A549 (cell line): Measurements from ENCODE around the gene TRIM47. TPM values are rescaled to one million over a fixed set of nuclear protein-coding genes. Genes with fewer than 3 reads are reported as not detected.
A peak's percentile ranks its signal among the peaks of the same experiment; 100 is the strongest.
"Not testable (repeated sequence)": the region's sequence is repeated elsewhere in the genome, so short reads cannot be mapped to it uniquely, and the experiment has no call there.

ENCODE experiments used
- ATAC-seq, 2 experiments: fragments of 200-7000 bp in 1 of 2; fragments of >200 bp in 1 of 2; cut with Nextera tagmentation in 1 of 2; cut with Tn5 transposase in 1 of 2; 3 replicates each; pipeline versions ENCODE4 v1.8.0 to v1.9.1; 2018 to 2020; ENCODE audit warnings: mild to moderate bottlenecking in 1 of 2, moderate library complexity in 1 of 2
- CTCF ChIA-PET: fragments of 300-600 bp; sonication (Branson Sonifier 250); formaldehyde crosslinking; extraction: SDS; loops from one replicate; lab custom pipeline; 2021; ENCODE audit warnings: antibody characterized with exemption, inconsistent platforms; lab: Yijun Ruan, JAX
- POLR2A ChIA-PET: fragments of 350-600 bp; formaldehyde crosslinking; extraction: SDS; loops from one replicate; lab custom pipeline; 2021; ENCODE audit warnings: antibody characterized with exemption, inconsistent platforms; lab: Yijun Ruan, JAX
- DNase-seq, 2 experiments: peaks; one replicate each; pipeline versions ENCODE4 v3.0.0 to v3.0.0-alpha.2; 2011 to 2016; ENCODE audit warnings: low read depth in 1 of 2, low spot score in 1 of 2
- FAIRE-seq: peaks from 2 replicates; lab custom pipeline; 2011; peaks lifted over from hg19 to GRCh38; lab: Jason Lieb, UNC
- H3K27ac ChIP-seq, 2 experiments: fragments of >200 bp; sonication (Bioruptor Twin); formaldehyde crosslinking; 3 replicates each; pipeline ENCODE4 v1.5.1; 2016 to 2017
- H3K4me1 ChIP-seq: fragments of >200 bp; sonication (Bioruptor Twin); formaldehyde crosslinking; 3 replicates; pipeline ENCODE4 v1.6.1; 2016
- H3K4me2 ChIP-seq: fragments of >200 bp; sonication (Bioruptor Twin); formaldehyde crosslinking; 3 replicates; pipeline ENCODE4 v1.6.1; 2016
- H3K4me3 ChIP-seq: fragments of >200 bp; sonication (Bioruptor Twin); formaldehyde crosslinking; 3 replicates; pipeline ENCODE4 v1.5.1; 2016
- H3K9me3 ChIP-seq: fragments of >200 bp; sonication (Bioruptor Twin); formaldehyde crosslinking; 3 replicates; pipeline ENCODE4 v1.6.1; 2016
- EHF ChIP-seq: fragments of 250-450 bp; sonication (Bioruptor Pico); IDR thresholded peaks from 2 replicates; pipeline ENCODE4 v1.5.0; 2020; ENCODE audit warnings: mild to moderate bottlenecking
- FOSL2 ChIP-seq, 2 experiments: fragments of 450-650 bp in 1 of 2; fragments of >200 bp in 1 of 2; sonication (Bioruptor Twin) in 1 of 2; formaldehyde crosslinking; IDR thresholded peaks; 2 replicates each; pipeline versions ENCODE4 v1.5.0 to v1.6.1; 2016 to 2020; ENCODE audit warnings: mild to moderate bottlenecking in 1 of 2, moderate library complexity in 1 of 2
- GATA3 ChIP-seq: IDR thresholded peaks from 2 replicates; pipeline ENCODE4 v1.6.1; 2012; ENCODE audit warnings: borderline replicate concordance
- KDM5A ChIP-seq: fragments of 200-600 bp; sonication (generic); IDR thresholded peaks from 2 replicates; pipeline ENCODE4 v1.6.1; 2016; ENCODE audit warnings: antibody characterized with exemption, mild to moderate bottlenecking
- POLR2A ChIP-seq: IDR thresholded peaks from 2 replicates; pipeline ENCODE4 v1.6.1; 2012; ENCODE audit warnings: mild to moderate bottlenecking, low read length
- RAD21 ChIP-seq, 2 experiments: fragments of >200 bp in 1 of 2; sonication (Bioruptor Twin) in 1 of 2; formaldehyde crosslinking in 1 of 2; IDR thresholded peaks in 1 of 2; conservative IDR thresholded peaks in 1 of 2; 2 replicates in 1 of 2; 3 replicates in 1 of 2; pipeline ENCODE4 v1.6.1; 2012 to 2018; ENCODE audit warnings: inconsistent platforms in 1 of 2
- ZFP36 ChIP-seq: fragments of 450-650 bp; IDR thresholded peaks from 2 replicates; pipeline ENCODE4 v1.6.1; 2014; ENCODE audit warnings: borderline replicate concordance; ENCODE audit not compliant: partially characterized antibody
- WGBS: methylation state at CpG from one replicate; pipeline ENCODE4 v1.1.6; 2017; ENCODE audit errors: missing lambda C conversion rate; 5-methylcytosine and 5-hydroxymethylcytosine counted together
- polyA plus RNA-seq, 4 experiments: library from polyadenylated mRNA; depleted of rRNA in 3 of 4; stranded (reverse); fragments of >200 nt; fragmentation: RNase III in 1 of 4; extraction: RNeasy Plus Mini Kit Qiagen cat#74134 plus additional on column Dnase treatment in 1 of 4; gene quantifications; 2 replicates in 3 of 4; 3 replicates in 1 of 4; pipeline ENCODE4 v1.2.3, GENCODE V29; 2011 to 2017
- TF ChIP-seq, protein P1 (sequence below): fragments of 200-600 bp; sonication (generic); IDR thresholded peaks from 2 replicates; pipeline ENCODE4 v1.6.1; 2016; ENCODE audit warnings: antibody characterized with exemption, mild to moderate bottlenecking, moderate library complexity
- TF ChIP-seq, protein P2 (sequence below): IDR thresholded peaks from 2 replicates; pipeline ENCODE4 v1.6.1; 2012
- TF ChIP-seq, protein P3 (sequence below): fragments of 250-450 bp; sonication (Bioruptor Pico); IDR thresholded peaks from 2 replicates; pipeline ENCODE4 v1.5.0; 2020; ENCODE audit warnings: low read depth, mild to moderate bottlenecking, moderate library complexity
- TF ChIP-seq, protein P4 (sequence below): fragments of >200 bp; sonication (Bioruptor Twin); formaldehyde crosslinking; IDR thresholded peaks from 3 replicates; pipeline ENCODE4 v1.6.1; 2016

TRIM47 gene
- polyA plus RNA-seq, 2 of the 4 experiments (the other 2 are of a cell fraction): 19.6 to 46.6 TPM

DNA sequence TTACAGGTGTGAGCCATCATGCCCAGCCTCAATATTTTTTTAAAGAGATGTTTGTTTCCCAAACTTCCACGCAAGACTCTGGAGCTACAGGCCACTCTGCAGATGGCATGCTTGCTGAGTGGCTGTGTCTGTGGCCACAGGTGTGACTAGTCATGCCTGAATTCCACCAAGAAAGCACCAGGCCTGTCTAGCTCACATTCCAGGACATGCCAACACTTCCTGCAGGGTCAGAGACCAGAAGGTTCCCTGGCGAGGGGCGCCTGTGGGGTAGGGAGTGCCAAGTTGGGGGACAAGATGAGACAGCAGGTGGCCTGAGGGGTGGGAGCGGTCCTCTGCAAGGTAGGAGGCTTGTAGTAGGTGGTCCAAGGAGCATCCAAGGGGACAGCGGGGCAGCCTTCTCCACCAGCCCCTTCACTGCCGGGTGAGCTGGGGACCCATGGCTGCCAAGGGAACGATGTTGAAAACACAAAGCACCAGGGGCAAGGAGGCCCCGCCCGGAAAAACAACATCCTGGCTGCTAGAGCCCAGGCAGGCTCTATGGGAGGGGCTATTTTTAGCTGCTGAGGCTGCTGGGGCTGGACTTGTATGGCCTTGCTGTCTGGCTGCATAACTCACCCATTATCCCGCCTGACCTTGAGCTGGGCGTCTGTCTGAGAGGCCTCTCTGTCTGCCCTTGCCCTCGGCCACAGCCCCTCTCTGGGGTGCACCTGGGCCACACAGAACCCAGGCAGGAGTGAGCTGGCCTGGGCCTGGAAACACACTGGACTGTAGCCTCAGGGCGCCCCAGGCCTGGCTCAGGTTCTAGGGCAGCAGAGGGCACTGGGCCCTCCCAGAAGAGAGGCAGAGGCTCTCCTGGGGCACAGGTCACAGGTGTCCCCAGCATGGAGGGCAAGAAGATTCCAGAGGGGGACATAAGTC, 5.7 kb downstream of the TRIM47 start:
- ChIA-PET POLR2A (interaction anchor here (0.5 to 4.5 kb wide), 4 partner anchors 17 to 176 kb away, joined by 4 to 27 read pairs (median 8); partner anchors contain the start of gene WBP2), CTCF (interaction anchor here (0.6 to 22.8 kb wide), 11 partner anchors 15 to 273 kb away, joined by 3 to 513 read pairs (median 3); partner anchors contain the start of genes ITGB4, MRPL38, SMIM5 and TRIM65)
- peak overlapping the region; percentile 68 to 85 for H3K27ac ChIP-seq
- FAIRE-seq (no peak), ATAC-seq (peak; percentile 7 to 52; a peak in 4 of 6 replicates), DNase-seq (peak; percentile 82 to 87)
- peaks cover 56% of the 10 kb centered on the region for H3K4me1 ChIP-seq
- WGBS: 29% methylated on average over 13 of the region's 13 CpGs
- TF ChIP-seq, protein P1, sequence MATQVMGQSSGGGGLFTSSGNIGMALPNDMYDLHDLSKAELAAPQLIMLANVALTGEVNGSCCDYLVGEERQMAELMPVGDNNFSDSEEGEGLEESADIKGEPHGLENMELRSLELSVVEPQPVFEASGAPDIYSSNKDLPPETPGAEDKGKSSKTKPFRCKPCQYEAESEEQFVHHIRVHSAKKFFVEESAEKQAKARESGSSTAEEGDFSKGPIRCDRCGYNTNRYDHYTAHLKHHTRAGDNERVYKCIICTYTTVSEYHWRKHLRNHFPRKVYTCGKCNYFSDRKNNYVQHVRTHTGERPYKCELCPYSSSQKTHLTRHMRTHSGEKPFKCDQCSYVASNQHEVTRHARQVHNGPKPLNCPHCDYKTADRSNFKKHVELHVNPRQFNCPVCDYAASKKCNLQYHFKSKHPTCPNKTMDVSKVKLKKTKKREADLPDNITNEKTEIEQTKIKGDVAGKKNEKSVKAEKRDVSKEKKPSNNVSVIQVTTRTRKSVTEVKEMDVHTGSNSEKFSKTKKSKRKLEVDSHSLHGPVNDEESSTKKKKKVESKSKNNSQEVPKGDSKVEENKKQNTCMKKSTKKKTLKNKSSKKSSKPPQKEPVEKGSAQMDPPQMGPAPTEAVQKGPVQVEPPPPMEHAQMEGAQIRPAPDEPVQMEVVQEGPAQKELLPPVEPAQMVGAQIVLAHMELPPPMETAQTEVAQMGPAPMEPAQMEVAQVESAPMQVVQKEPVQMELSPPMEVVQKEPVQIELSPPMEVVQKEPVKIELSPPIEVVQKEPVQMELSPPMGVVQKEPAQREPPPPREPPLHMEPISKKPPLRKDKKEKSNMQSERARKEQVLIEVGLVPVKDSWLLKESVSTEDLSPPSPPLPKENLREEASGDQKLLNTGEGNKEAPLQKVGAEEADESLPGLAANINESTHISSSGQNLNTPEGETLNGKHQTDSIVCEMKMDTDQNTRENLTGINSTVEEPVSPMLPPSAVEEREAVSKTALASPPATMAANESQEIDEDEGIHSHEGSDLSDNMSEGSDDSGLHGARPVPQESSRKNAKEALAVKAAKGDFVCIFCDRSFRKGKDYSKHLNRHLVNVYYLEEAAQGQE: no peak
- TF ChIP-seq POLR2A (no peak), ZFP36 (no peak), RAD21 (conservative IDR thresholded peaks at IDR 0.05 in 1 of 2, IDR thresholded peaks at IDR 0.05 in 1 of 2) (no peak)
- TF ChIP-seq, protein P2, sequence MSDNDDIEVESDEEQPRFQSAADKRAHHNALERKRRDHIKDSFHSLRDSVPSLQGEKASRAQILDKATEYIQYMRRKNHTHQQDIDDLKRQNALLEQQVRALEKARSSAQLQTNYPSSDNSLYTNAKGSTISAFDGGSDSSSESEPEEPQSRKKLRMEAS: 0 out of 2 replicates have a peak, but pooled peaks have one; percentile 27
- H3K9me3 ChIP-seq: no peaks in the 10 kb centered on the region
- H3K4me2 ChIP-seq: peak overlapping the region; percentile 57
- H3K4me3 ChIP-seq: no peak overlapping the region

DNA sequence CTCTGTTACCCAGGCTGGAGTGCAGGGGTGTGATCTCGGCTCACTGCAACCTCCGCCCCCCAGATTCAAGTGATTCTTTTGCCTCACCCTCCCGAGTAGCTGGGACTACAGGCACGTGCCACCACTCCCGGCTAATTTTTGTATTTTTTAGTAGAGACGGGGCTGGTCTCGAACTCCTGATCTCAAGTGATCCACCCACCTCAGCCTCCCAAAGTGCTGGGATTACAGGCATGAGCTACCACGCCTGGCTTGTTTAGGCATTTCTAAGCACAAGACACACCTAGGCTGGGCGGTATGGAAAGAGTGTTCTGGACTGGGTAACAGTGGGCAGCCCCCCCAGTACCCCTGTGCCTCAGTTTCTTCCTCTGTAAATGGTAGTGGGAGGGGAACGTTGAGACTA, 8.2 kb downstream of the TRIM47 start:
- Histone ChIP-seq H3K4me2 (peak overlapping the region; percentile 56; the same call in 2 of the 3 replicates), H3K27ac (peak overlapping the region; percentile 66 to 84; a peak in 4 of 6 replicates), H3K4me1 (peaks cover 38% of the 10 kb centered on the region)
- not testable (repeated sequence) for H3K4me3 ChIP-seq, FAIRE-seq, H3K9me3 ChIP-seq, DNase-seq, ATAC-seq
- ChIA-PET POLR2A (interaction anchor here (1.6 kb wide), 1 partner anchor 90 kb away, joined by 7 read pairs; a partner anchor contains a TSS), CTCF (interaction anchor here (0.6 to 22.8 kb wide), 6 partner anchors 9 to 120 kb away, joined by 3 to 513 read pairs (median 21); partner anchors contain the start of genes MRPL38, TRIM47, TRIM65 and WBP2)
- 90% methylated on average over 10 of the region's 10 CpGs for WGBS

DNA sequence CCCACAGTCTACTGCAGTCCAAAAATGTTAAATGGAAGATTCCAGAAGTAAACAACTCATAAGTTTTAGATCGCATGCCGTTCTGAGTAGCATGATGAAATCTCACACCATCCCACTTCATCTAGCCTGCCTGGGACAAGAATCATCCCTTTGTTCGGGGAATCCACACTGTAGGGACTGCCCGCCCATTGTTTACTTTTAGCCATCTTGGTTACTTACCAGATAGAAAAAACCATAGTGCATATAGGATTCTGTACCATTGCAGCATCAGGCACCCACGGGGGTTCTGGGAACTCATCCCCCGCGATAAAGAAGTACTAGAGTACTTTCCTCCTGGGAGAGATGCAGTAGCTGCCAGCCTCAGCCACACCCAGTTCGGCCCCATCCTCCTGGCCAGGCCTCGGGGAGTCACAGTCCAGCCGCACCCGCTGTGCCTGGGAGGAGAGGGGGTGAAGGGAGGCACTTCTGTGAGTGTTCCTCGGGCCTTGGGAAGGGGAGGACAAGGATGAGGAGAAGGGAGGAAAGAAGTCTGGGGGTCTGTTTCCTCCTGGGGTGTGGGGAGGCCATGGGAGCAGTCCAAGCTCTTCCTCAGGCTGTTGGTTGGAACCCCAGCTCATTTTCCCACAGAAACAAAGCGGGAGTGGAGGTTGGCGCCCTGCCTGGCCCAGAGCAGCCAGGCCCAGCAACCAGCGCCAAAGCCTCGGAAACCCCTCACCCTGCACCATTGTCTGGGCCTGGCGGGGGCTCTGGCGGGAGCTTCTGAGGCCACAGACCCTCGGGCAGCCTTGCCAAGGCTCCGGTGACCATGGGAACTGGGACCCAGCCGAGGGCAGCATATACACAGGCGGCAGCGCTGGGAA, 8.9 kb downstream of the TRIM47 start:
- FAIRE-seq: no peak
- Histone ChIP-seq H3K4me2 (peak overlapping the region; percentile 56), H3K4me1 (peaks cover 31% of the 10 kb centered on the region), H3K9me3 (no peaks in the 10 kb centered on the region), H3K4me3 (no peak overlapping the region), H3K27ac (peak overlapping the region; percentile 66 to 84)
- ATAC-seq: peak in 1 of 2 experiments; percentile 21; a peak in 3 of 6 replicates
- TF ChIP-seq, protein P3, sequence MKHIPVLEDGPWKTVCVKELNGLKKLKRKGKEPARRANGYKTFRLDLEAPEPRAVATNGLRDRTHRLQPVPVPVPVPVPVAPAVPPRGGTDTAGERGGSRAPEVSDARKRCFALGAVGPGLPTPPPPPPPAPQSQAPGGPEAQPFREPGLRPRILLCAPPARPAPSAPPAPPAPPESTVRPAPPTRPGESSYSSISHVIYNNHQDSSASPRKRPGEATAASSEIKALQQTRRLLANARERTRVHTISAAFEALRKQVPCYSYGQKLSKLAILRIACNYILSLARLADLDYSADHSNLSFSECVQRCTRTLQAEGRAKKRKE (CRISPR knock-in tag): no peak
- TF ChIP-seq, protein P2: peak; percentile 39; the same call in 1 of the 2 replicates
- TF ChIP-seq EHF (CRISPR knock-in tag) (no peak), FOSL2 (IDR thresholded peaks at IDR 0.05) (no peak), FOSL2 (CRISPR knock-in tag; IDR thresholded peaks at IDR 0.05) (no peak), KDM5A (no peak), GATA3 (no peak)
- TF ChIP-seq, protein P4, sequence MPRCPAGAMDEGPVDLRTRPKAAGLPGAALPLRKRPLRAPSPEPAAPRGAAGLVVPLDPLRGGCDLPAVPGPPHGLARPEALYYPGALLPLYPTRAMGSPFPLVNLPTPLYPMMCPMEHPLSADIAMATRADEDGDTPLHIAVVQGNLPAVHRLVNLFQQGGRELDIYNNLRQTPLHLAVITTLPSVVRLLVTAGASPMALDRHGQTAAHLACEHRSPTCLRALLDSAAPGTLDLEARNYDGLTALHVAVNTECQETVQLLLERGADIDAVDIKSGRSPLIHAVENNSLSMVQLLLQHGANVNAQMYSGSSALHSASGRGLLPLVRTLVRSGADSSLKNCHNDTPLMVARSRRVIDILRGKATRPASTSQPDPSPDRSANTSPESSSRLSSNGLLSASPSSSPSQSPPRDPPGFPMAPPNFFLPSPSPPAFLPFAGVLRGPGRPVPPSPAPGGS: no peak
- ChIA-PET CTCF (interaction anchor here (0.6 to 22.8 kb wide), 8 partner anchors 9 to 86 kb away, joined by 3 to 513 read pairs (median 5); partner anchors contain the start of genes MRPL38, TRIM47, TRIM65 and WBP2), POLR2A (interaction anchor here (1.6 kb wide), 1 partner anchor 90 kb away, joined by 7 read pairs; a partner anchor contains a TSS)
- 55% methylated on average over 23 of the region's 23 CpGs for WGBS
- peak; percentile 56 to 57 for DNase-seq

DNA sequence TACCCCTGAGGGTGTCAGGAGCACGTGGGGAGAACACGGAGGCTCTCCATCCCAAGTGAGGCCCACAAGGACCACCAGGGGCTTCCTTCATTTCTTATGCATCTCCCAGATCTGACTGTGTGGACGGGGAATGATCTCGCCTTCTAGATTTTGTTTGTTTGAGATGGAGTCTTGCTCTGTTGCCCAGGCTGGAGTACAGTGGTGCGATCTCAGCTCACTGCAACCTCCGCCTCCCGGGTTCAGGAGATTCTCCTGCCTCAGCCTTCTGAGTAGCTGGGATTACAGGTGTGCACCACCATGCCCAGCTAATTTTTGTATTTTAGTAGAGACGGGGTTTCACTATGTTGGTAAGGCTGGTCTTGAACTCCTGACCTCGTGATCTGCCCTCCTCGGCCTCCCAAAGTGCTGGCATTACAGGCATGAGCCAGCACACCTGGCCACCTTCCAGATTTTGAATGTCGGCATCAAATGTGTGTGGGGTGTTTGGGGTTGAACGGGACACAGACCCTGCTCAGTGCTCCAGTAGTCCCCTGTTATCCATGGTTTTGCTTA, 9.6 kb downstream of the TRIM47 start:
- peaks cover 31% of the 10 kb centered on the region for H3K4me1 ChIP-seq
- DNase-seq, H3K9me3 ChIP-seq, ATAC-seq, POLR2A ChIA-PET, H3K4me3 ChIP-seq, FAIRE-seq: not testable (repeated sequence)
- WGBS: 88% methylated on average over 12 of the region's 12 CpGs
- H3K4me2 ChIP-seq: peak overlapping the region; percentile 56
- H3K27ac ChIP-seq: peak overlapping the region; percentile 66 to 84
- CTCF ChIA-PET: interaction anchor here (1.3 to 22.8 kb wide), 6 partner anchors 10 to 85 kb away, joined by 3 to 513 read pairs (median 22); partner anchors contain the start of genes MRPL38, TRIM47, TRIM65 and WBP2
